Liver (tissue), 3 donors: ENCODE data around the gene MRPL10.

Source experiments
- FOXA1 ChIP-seq: IDR thresholded peaks from 2 replicates; pipeline ENCODE4 v1.6.1; 2016; ENCODE audit warnings: antibody characterized with exemption
- JUND ChIP-seq, 2 donors: IDR thresholded peaks; 2 replicates each; pipeline ENCODE4 v1.6.1; 2016; ENCODE audit warnings: antibody characterized with exemption in 2 of 2
- YY1 ChIP-seq: IDR thresholded peaks from 2 replicates; pipeline ENCODE4 v1.6.1; 2016; ENCODE audit warnings: antibody characterized with exemption, mild to moderate bottlenecking
- TF ChIP-seq, protein P1 (sequence below): fragments of 150-350 bp; IDR thresholded peaks from 2 replicates; pipeline ENCODE4 v1.5.1; 2017; ENCODE audit warnings: improper control_type of control experiment, low read depth, low read length; ENCODE audit not compliant: missing input control
- donor health status: healthy.
- donor health status: healthy.

GRCh38 chr17:47806026-47806912 lies 25.1 kb downstream of the MRPL10 start:
- TF ChIP-seq, protein P1, sequence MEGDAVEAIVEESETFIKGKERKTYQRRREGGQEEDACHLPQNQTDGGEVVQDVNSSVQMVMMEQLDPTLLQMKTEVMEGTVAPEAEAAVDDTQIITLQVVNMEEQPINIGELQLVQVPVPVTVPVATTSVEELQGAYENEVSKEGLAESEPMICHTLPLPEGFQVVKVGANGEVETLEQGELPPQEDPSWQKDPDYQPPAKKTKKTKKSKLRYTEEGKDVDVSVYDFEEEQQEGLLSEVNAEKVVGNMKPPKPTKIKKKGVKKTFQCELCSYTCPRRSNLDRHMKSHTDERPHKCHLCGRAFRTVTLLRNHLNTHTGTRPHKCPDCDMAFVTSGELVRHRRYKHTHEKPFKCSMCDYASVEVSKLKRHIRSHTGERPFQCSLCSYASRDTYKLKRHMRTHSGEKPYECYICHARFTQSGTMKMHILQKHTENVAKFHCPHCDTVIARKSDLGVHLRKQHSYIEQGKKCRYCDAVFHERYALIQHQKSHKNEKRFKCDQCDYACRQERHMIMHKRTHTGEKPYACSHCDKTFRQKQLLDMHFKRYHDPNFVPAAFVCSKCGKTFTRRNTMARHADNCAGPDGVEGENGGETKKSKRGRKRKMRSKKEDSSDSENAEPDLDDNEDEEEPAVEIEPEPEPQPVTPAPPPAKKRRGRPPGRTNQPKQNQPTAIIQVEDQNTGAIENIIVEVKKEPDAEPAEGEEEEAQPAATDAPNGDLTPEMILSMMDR, result no peak
- TF ChIP-seq YY1 (no peak), JUND (IDR thresholded peaks at IDR 0.05) (no peak), FOXA1 (no peak)
